OCI-M2 (cell line): ENCODE measurements around the gene STAU1.
"Not testable (repeated sequence)": the region's sequence is repeated elsewhere in the genome, so short reads cannot be mapped to it uniquely, and the experiment has no call there.

Experiments used
- DNase-seq: peaks from one replicate; lab custom pipeline; 2025; ENCODE audit not compliant: unreplicated experiment; lab: John Stamatoyannopoulos, UW

STAU1 gene, protein sequence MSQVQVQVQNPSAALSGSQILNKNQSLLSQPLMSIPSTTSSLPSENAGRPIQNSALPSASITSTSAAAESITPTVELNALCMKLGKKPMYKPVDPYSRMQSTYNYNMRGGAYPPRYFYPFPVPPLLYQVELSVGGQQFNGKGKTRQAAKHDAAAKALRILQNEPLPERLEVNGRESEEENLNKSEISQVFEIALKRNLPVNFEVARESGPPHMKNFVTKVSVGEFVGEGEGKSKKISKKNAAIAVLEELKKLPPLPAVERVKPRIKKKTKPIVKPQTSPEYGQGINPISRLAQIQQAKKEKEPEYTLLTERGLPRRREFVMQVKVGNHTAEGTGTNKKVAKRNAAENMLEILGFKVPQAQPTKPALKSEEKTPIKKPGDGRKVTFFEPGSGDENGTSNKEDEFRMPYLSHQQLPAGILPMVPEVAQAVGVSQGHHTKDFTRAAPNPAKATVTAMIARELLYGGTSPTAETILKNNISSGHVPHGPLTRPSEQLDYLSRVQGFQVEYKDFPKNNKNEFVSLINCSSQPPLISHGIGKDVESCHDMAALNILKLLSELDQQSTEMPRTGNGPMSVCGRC

DNA sequence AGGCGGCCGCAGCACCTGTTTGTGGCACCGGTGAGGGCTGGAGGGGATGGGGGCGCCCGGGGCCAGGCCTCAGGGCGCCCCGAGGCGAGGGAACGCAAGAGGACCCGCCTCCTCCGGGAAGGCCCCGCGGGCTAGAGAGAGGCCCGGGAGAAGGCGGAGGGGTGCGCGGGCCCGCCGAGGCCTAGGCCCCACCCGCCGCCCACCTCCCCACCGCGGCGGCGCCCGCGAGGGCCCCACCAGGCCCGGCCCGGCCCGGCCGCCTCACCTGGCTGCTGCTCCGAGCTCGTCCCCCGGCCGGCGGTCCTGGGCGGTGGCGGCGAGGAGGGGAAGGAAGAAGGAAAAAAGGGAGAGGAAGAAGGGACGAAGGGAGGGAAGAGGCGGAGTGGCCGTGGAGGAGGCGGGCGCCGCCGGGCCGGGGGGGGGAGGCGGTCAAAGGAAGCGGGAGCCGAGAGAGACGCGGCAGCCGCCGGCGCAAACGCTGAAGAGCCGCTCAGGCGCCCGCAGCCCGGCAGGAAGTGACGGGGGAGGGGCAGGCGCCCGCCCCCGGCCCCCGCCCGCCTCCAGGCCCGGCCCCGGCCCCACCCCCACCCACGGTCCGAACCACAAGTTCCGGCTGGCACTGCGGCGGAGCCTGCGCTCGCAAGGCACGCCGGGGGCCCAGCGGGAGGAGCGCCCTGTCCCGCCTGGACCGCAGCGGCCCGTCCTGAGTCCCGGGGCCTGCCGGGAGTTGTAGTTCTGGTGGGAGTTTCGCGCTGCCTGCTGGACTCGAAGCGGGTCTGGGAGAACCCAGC is at the start of gene STAU1:
STAU1 (minus strand) TSS at position 484 of the 791 bp plus-strand sequence. CDS start 22,133 bp downstream, outside the sequence.
- DNase-seq, result peak; percentile 82

DNA sequence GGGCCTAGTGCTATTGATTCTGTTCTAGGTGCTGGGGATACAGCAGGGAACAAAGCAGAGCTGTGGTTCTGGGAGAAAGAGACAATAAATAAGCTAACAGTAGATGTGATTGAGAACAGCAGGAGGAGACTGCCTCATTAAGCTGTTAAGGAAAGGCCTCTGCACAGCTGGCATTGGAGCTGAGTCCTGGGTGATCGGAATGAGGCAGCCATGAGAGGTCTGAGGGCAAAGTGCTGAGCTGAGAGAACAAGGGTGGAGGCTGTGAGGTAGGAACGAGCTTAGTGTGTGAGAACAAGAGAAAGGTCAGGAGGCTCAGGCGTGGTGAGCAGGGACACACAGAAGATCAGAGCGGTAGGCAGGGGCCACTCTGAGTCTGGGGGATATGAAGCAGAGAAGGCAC is 49.4 kb upstream of the STAU1 start:
- no peak for DNase-seq

DNA sequence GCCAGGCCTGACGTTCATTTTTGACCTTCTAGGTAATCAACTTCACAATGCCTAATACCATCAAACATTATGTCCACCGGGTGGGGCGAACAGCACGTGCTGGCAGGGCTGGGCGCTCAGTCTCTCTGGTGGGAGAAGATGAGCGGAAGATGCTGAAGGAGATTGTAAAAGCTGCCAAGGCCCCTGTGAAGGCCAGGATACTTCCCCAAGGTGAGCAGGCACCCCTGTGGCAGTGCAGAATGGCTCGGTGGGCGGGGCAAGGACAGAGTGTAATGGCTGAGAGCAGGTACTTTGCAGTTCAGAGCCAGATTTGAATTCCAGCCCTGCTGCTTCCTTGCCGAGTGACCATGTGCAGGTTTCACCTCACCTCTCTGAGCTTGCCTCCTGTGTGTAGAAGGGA is 48.2 kb upstream of the STAU1 start:
- DNase-seq, result no peak

DNA sequence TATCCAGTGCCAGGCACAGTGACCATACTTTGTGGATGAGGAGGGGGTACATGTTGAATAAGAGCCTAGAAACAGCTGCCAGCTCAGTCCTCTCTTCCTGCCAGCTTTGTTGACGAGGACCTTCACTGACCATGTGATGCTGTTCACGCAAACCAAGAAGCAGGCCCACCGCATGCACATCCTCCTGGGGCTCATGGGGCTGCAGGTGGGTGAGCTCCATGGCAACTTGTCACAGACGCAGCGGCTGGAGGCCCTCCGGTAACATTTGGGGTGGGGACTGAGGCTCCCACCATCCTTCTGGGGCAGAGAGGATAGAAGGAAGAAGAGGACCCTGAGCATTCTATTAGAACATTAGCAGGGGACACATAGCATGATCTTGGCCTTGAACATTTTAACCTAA is 46.7 kb upstream of the STAU1 start:
- DNase-seq, result no peak

DNA sequence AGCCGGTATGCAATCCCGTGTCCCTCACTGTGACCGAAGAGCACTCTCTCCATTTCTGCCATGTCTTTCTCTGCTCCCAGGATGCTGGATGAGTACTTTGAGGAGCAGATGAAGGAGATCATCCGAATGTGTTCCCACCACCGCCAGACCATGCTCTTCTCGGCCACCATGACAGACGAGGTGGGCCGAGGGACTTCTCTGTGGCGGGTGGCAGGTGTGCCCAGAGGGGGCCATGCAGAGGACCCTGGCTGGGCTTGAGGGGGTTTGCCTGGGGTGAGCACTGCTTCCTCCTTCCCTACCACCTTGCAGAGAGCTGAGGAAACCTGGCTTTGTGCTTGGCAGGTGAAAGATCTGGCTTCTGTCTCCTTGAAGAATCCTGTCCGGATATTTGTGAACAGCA is 45.1 kb upstream of the STAU1 start:
- no peak for DNase-seq

DNA sequence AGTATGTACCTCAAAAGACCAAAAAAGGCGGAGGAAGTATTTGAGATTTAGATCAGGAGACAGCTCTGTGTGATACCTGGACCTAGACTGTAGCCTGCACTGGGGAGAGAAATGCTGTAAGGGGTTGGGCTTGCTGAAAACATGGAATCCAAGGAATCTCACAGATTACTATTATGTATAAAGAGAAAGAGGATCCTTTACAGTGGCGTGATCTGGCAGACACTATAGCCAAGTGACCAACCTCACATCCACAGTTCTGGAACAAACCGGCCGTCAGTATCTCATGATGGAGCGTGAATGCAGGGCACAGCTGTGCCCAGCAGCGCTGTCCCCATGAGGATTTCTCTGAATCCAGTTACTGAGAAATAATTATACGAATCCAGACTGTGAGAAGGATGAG is 43.3 kb upstream of the STAU1 start:
- no peak for DNase-seq

DNA sequence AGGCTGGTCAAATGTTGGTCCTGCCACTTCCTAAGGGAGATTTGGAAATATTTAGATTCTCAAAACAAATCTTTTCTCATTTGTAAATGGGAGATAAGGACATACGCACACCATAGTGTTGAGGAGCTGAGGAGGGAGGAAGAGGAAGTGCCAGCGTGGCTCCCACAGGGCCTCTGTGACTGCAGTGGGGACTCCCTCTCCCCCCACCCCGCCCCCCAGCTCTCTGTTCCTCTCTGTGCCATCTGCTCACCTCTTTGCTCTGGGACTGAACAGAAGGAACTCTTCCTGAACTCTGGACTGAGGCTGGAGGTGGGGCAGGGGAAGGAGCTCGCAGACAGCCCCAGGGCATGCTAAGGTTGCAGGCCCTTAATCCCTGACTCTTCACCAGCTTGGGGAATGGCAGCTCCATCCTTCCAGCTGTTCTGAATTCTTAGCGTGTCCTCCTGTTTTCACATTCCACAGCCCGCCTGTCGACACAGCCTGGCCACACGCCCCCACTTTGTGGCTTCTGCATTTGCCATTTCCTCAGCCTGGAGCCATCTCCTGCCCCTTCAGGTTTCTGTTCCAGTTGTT is 42.5 kb upstream of the STAU1 start:
- DNase-seq, result peak; percentile 54

DNA sequence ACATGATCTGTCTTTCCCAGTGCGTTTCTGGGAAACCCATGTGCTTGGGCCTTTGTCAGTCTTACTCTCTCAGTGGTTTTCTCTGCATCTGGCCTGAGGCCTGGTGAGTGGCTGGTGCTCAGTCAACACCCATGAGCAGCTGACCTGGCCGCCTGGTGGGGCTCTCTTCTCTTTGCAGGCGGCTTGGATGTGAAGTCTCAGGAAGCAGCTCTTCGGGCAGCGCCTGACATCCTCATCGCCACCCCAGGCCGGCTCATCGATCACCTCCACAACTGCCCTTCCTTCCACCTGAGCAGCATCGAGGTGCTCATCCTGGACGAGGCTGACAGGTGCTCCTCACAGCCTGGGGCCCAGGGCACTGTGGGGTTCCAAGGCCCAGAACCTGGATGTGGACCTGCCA is 41.9 kb upstream of the STAU1 start:
- no peak for DNase-seq

DNA sequence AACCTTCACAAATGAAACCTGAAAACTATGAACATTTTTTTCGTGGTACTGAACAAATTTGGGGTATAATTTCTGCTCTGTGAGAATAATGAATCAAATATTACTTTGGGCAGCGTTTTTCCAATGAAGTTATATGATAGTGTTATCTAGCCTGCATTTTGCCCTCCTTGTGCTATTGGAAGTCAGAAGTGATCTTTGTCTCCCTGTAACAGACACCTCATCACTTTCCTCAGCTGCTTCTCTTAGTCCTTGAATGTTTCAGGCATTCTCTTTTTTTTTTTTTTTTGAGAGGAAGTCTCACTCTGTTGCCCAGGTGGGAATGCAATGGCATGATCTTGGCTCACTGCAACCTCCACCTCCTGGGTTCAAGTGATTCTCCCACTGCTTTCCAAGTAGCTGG is 41.2 kb upstream of the STAU1 start:
- no peak for DNase-seq

DNA sequence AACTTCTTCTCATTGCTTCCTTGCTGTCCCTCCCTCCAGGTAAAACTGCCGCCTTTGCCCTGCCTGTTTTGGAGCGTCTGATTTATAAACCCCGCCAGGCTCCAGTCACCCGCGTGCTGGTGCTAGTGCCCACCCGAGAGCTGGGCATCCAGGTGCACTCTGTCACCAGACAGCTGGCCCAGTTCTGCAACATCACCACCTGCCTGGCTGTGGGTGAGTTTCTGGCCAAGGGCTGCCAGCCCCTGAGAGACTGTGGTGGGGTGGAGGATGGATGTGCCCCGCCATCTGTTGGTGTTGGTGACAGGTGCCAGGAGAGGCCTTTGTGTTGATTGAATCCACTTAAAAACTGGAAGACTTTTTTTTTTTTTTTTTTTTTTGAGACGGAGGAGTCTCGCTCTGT is 40.5 kb upstream of the STAU1 start:
- no peak for DNase-seq

DNA sequence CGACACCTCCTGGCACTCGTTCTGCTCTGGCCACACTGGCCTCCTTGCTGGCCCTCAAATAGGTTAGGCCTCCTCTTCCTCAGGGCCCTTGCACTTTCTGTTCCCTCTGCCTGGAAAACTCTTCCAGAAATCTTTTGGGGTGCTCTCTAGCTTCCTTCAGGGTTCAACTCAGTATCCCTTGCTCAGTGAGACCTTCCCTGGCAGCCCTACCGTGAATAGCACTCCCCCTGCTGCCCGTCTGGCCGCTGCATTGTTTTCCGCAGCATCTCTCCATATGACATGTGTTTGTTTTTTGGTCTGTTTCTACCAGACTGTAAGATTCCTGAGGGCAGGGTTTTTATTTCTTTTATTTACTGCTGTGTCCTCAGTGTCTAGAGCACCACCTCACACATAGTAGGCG is 37.8 kb upstream of the STAU1 start:
- DNase-seq, result no peak

DNA sequence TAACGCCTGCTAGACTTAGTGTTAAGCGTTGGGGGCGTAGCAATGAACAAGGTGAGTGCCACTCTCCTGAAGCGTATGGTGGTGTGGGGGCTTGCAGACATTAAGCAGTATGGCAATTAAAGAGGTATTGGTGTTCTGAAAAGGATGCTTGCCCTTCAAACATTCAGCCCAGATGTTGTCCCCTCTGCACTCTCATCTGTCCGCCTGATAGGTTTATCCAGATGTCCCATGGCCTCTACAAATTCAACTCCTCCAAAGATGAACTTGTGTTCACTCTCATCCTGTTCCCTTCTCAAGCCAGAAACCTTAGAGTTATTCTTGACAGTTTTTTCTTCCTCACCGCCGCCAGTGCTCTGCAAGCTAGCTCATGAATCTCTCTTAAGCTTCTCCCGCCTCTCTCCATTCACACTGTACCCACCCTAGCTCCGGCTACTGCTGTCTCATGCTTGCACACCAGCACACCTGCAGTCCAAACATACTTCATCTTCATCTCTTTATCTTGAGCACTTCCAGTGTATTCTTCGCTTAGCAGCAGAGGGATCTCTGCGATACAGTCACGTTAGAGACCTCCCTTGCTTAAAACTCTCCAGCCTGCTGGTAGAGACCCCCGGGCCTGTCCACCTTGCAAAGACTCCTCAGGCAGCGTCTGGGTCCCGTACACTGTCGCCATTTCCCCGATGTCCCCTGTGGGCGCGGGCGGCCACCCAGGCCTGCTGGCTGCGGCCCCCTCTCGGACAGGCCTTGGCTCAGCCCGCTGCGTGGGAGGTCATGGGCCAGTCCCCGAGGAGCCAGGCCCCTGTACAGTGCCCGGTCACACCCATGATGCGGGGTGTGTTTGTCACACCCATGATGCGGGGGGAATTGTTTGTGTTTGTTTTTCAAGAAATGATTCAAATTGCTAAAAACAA is 32.0 kb upstream of the STAU1 start:
- no peak for DNase-seq

DNA sequence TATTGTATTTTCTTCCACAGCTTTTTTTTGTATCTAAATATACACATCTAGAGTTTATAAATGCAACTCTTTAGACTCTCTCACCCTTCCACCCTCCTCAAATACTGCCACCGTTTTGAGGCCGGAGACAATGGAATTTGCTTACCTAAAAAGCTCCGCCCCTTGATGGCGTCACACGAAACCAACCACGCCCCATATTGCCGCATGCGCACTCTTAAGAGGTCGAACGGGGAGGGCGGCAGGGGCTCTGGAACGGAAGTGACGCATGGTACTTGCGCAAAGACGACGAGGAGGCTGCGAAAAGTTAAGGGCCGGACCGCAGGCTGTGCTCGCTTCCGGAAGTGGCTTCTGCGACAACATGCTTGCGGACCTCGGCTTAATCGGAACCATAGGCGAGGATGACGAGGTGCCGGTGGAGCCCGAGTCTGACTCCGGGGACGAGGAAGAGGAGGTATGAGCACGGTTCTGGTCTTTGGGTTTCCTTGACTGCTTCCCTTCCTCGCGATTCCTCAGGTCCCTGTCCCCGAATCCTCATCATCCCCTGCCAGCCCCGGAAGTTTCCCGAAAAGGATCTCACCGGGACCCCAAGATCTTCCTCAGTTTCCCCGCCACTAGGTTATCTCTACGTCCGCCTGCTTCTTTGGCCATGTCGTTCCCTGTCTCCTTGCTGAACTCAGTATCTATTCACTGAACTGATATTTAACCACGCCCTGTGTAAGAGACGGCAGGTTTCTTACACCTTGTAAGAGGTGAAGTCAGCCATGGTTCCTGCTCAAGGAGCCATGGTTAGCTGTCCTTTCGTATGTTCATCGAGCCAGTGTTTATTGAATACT is 31.2 kb upstream of the STAU1 start, which contains the start of gene DDX27:
DDX27 (plus strand) TSS at position 326 of the 833 bp plus-strand sequence; CDS start at position 359, 33 bp downstream.
- peak; percentile 91 for DNase-seq

DNA sequence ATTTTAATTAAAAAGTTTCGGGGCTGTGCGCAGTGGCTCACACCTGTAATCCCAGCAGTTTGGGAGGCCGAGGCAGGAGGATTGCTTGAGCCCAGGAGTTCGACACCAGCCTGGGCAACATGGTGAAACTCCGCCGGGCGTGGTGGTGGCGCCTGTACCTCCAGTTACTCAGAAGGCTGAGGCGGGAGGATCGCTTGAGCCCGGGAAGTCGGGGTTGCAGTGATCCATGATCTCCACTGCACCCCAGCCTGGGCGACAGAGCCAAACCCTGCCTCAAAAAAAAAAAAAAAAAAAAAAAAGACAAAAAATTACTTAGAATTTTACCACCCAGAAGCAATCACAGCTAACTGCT is 30.6 kb upstream of the STAU1 start:
- not testable (repeated sequence) for DNase-seq

DNA sequence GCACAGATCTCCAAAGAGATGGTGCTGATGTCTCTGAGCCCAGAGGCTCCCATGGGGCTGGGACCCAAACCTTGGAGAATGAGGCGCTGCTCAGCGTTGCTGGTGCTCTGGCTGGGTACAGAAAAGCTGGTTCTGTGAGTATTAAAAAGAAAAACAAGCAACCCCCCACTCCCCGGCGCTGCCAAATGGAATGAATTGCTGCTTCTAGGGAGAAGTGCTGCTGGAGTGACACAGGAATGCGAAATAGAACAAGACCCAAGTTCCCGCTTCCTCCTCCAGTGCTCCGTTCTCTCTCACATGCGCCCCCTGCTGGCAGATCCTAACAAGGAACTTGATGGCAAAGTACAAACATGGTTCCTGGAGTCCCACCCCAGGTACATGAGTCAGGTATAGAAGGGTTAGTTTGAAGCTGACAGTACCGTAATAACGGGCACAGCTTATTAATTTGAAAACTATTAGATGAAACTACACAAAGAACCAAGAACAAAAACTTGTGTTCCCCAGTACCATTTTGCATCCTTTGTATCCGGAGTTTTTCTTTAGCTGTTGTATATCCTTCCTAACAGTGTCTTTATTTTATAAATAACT is 29.0 kb upstream of the STAU1 start:
- peak; percentile 42 for DNase-seq

DNA sequence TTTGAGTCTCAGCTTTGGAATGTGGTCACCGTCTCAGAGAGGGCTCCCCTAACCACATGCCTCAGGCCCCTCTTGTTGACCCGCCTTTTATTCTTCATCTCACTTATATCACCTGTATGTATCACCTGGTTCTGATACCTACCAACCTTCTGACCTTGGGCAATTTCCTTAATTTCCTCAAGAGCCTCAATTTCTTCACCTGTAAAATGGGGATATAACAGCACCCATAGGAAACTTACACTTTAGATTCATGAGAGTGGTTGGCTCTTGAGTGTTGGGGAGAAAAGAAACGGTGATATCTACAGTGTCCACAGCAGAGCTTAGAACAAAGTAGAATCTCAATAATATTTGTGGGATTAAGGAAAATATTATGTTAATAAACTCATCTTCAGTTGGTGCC is 27.1 kb upstream of the STAU1 start:
- DNase-seq, result no peak

DNA sequence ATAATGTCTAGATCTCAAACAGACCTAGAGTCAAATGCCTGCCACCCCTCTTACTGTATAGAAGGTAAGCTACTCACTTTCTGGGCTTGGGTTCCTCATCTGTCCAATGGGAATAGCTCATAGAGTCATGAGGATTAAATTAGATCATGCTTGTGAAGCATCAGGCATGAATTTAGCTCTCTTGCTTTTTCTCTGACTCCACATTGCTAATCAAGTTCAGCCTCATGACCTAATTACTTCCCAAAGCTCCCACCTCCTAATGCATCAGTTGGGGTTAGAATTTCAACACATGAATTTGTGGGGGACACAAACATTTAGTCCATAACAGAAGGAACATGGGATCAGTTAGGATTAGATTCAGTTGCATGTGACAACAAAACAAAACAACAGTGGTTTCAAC is 26.4 kb upstream of the STAU1 start:
- DNase-seq, result no peak

DNA sequence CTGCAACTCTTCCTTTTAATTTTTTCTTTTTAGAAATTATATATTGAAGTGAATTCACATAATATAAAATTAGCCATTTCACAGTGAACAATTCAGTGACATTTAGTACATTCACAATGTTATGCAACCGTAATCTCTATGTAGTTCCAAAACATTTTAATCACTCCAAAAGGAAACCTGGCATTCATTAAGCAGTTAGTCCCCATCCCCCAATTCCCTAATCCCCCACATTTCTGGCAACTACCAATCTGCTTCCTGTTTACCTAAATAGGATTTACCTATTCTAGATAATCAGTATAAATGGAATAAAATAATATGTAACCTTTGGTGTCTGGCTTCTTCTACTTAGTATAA is 22.6 kb upstream of the STAU1 start:
- no peak for DNase-seq

DNA sequence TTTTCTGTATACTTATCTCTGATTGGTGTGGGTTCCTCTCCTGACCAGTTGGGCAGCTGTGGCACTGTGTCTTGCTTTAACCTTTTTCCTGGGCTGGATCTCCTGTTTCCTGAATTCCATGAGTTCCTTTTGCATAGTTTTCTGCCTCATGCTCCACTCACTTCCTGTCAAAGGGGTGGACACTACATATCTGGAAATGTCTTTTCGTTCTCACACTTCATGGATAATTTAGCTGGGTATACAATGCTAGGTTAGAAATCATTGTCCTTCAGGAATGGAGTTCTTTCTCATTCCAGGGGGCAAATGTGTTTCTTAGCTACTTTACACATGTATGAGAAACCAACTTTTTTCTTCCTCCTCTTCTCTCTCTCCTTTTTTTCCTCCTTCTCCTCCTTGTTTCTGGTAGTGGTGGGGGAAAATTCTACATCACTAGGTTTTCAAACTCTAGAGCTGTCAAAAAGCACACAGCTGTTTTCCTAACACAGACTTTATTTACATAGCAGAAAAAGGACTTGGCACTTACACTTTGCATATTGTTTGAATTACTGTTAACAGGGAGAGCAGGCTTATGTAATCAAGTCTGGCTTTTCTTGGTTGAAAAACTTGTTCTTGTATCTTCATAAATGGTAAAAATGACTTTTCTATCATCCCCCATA is 22.1 kb upstream of the STAU1 start:
- DNase-seq, result no peak
